HL-60 (cell line): Measurements from ENCODE around the gene OPN1MW2.
"Not testable (repeated sequence)": the region's sequence is repeated elsewhere in the genome, so short reads cannot be mapped to it uniquely, and the experiment has no call there.

Source experiments
- DNase-seq, 2 experiments: peaks; one replicate each; pipeline ENCODE4 v3.0.0-alpha.2; 2010 to 2020; ENCODE audit warnings: low read depth in 1 of 2, low spot score in 1 of 2
- H3K27ac ChIP-seq: fragments of 250-450 bp; sonication (Bioruptor Pico); replicated peaks from 2 replicates; pipeline ENCODE4 v1.5.1; 2020; ENCODE audit warnings: mild to moderate bottlenecking, moderate library complexity
- H3K27me3 ChIP-seq: fragments of 250-450 bp; sonication (Bioruptor Pico); 2 replicates; pipeline ENCODE4 v1.5.1; 2021; ENCODE audit warnings: mild to moderate bottlenecking, moderate library complexity; ENCODE audit not compliant: insufficient read depth, poor library complexity, severe bottlenecking
- H3K4me3 ChIP-seq: replicated peaks from 2 replicates; pipeline ENCODE4 v1.5.1; 2011; ENCODE audit warnings: mild to moderate bottlenecking, control low read depth, low read length; ENCODE audit not compliant: insufficient read depth
- long read RNA-seq: library from polyadenylated mRNA; unstranded; transcript quantifications from one replicate; pipeline ENCODE4 v2.0.0, GENCODE V29; 2020

OPN1MW2 gene
- long read RNA-seq = 0 reads

GRCh38 chrX:154219456-154219855, at the start of gene OPN1MW2:
OPN1MW2 (plus strand) TSS chrX:154219756; CDS start chrX:154219816, 60 bp downstream.
- H3K27ac ChIP-seq, H3K27me3 ChIP-seq, DNase-seq, H3K4me3 ChIP-seq: not testable (repeated sequence)

- not testable (repeated sequence) for H3K4me3 ChIP-seq, H3K27ac ChIP-seq, DNase-seq, H3K27me3 ChIP-seq
Observed at GRCh38 chrX:154172535-154172943, 47.0 kb upstream of the OPN1MW2 start.

DNA sequence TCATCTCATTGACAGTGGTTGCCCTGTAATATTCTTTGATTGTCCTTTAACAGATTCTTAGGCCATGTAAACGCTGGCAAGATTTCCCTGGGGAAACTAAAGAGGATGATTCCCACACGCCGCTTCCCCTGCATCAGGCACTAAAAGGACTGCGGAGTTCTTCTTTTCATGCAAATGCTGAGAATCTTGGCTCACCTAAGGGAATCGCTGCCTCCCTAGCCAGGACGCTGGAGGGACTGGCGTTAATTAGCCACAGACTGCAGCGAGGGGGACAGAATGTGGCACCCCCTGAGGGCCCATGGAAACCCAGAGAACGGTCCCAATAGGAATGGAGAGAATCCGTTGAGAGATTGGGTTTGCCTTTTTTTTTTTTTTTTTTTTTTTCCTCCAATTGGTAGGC, 45.2 kb upstream of the OPN1MW2 start:
- H3K4me3 ChIP-seq, DNase-seq, H3K27me3 ChIP-seq, H3K27ac ChIP-seq: not testable (repeated sequence)

- not testable (repeated sequence) for H3K27me3 ChIP-seq, H3K27ac ChIP-seq, DNase-seq, H3K4me3 ChIP-seq
Observed at GRCh38 chrX:154182296-154182695, 37.3 kb upstream of the OPN1MW2 start, which contains the start of gene OPN1MW. OPN1MW (plus strand) TSS chrX:154182596; CDS start chrX:154182678, 82 bp downstream.

- not testable (repeated sequence) for H3K27ac ChIP-seq, H3K27me3 ChIP-seq, DNase-seq, H3K4me3 ChIP-seq
Observed at GRCh38 chrX:154183794-154184193, 35.8 kb upstream of the OPN1MW2 start.

- not testable (repeated sequence) for H3K27me3 ChIP-seq, H3K27ac ChIP-seq, H3K4me3 ChIP-seq, DNase-seq
Observed at GRCh38 chrX:154192846-154193245, 26.7 kb upstream of the OPN1MW2 start.

- not testable (repeated sequence) for H3K4me3 ChIP-seq
Observed at GRCh38 chrX:154194316-154194715, 25.2 kb upstream of the OPN1MW2 start.

GRCh38 chrX:154196466-154196865, 23.1 kb upstream of the OPN1MW2 start:
- H3K27me3 ChIP-seq, H3K4me3 ChIP-seq, DNase-seq, H3K27ac ChIP-seq: not testable (repeated sequence)

More at GRCh38 chrX:154194316-154194715, 25.2 kb upstream of the OPN1MW2 start:
- H3K27me3 ChIP-seq, H3K27ac ChIP-seq, DNase-seq: not testable (repeated sequence)

DNA sequence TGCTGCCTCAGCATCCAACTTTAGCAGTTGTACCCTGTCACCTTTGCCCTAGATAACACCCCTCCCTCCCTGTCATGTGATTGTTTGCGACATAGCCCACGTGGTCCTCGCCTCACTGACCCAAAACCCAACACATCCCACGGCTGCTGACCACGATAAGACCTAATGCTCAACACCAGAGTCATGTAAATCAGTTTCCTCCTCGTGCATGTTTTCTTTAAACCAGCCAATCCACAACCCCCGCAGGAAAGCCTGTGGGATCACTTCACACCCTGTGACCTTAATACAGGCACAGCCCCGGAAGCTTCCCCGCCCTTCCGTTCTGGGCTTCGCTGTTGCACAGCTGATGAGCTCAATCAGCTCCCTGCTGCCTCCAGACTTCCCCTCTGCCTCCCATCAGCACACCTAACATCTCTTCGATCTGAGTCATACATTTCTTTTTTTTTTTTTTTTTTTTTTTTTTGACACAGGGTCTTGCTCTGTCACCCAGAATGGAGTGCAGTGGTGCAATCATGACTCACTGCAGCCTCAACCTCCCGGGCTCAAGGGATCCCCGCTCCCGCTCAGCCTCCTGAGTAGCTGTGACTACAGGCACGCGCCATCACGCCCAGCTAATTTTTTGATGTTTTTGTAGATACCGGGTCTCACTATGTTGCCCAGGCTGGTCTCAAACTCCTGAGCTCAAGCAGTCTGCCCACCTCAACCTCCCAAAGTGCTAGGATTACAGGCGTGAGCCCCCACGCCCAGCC, 9.7 kb upstream of the OPN1MW2 start:
- not testable (repeated sequence) for DNase-seq, H3K4me3 ChIP-seq, H3K27ac ChIP-seq, H3K27me3 ChIP-seq

GRCh38 chrX:154211057-154211456, 8.5 kb upstream of the OPN1MW2 start:
- H3K27ac ChIP-seq, H3K4me3 ChIP-seq, DNase-seq, H3K27me3 ChIP-seq: not testable (repeated sequence)

DNA sequence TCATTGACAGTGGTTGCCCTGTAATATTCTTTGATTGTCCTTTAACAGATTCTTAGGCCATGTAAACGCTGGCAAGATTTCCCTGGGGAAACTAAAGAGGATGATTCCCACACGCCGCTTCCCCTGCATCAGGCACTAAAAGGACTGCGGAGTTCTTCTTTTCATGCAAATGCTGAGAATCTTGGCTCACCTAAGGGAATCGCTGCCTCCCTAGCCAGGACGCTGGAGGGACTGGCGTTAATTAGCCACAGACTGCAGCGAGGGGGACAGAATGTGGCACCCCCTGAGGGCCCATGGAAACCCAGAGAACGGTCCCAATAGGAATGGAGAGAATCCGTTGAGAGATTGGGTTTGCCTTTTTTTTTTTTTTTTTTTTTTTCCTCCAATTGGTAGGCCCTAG, 8.1 kb upstream of the OPN1MW2 start:
- not testable (repeated sequence) for H3K4me3 ChIP-seq, H3K27me3 ChIP-seq, H3K27ac ChIP-seq, DNase-seq

GRCh38 chrX:154225292-154225691, 5.7 kb downstream of the OPN1MW2 start:
- H3K4me3 ChIP-seq, H3K27ac ChIP-seq, H3K27me3 ChIP-seq, DNase-seq: not testable (repeated sequence)

GRCh38 chrX:154226706-154227105, 7.2 kb downstream of the OPN1MW2 start:
- H3K27me3 ChIP-seq, H3K27ac ChIP-seq, DNase-seq, H3K4me3 ChIP-seq: not testable (repeated sequence)

DNA sequence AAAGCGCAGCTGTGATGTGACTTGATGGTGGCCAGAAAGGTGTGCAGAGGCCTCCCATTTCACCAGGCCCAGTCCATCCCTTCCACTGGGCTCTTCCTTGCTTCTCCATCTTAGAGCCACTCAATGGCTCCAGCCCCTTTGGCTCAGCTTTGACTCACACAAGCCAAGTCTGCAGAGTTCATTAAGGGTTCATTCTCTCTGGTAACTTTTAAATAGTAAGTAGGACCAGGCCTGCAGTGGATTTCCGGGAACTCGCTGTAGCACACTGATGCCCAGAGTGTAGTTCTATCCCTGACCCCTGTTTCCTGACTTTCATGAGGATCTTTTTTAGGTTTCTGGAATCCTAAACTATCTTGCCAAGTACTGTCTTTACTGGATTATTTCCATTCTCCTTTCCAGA, 11.9 kb downstream of the OPN1MW2 start:
- H3K4me3 ChIP-seq, DNase-seq, H3K27me3 ChIP-seq, H3K27ac ChIP-seq: not testable (repeated sequence)

GRCh38 chrX:154233620-154234019, 14.1 kb downstream of the OPN1MW2 start:
- not testable (repeated sequence) for H3K27me3 ChIP-seq, H3K27ac ChIP-seq, H3K4me3 ChIP-seq, DNase-seq
